ENCODE measurements around the gene LONP1.
"Not testable (repeated sequence)": the region's sequence is repeated elsewhere in the genome, so short reads cannot be mapped to it uniquely, and the experiment has no call there.

- not testable (repeated sequence) for TF ChIP-seq FOXM1 (IDR thresholded peaks at IDR 0.05; ENCODE audit: low read depth); POLR2AphosphoS5 (IDR thresholded peaks at IDR 0.05; ENCODE audit: low read depth, low read length); FOXJ3 (CRISPR knock-in tag; IDR thresholded peaks at IDR 0.05); TAF1 (IDR thresholded peaks at IDR 0.05; ENCODE audit: borderline replicate concordance, low read depth, low read length); REST (IDR thresholded peaks at IDR 0.05; ENCODE audit: low read depth, low read length); RAD21 (IDR thresholded peaks at IDR 0.05; ENCODE audit: low read length); SIN3A (IDR thresholded peaks at IDR 0.05; ENCODE audit: borderline replicate concordance, low read depth, low read length); MXI1 (IDR thresholded peaks at IDR 0.05; ENCODE audit: low read depth, low read length)
- TF ChIP-seq, protein P1, sequence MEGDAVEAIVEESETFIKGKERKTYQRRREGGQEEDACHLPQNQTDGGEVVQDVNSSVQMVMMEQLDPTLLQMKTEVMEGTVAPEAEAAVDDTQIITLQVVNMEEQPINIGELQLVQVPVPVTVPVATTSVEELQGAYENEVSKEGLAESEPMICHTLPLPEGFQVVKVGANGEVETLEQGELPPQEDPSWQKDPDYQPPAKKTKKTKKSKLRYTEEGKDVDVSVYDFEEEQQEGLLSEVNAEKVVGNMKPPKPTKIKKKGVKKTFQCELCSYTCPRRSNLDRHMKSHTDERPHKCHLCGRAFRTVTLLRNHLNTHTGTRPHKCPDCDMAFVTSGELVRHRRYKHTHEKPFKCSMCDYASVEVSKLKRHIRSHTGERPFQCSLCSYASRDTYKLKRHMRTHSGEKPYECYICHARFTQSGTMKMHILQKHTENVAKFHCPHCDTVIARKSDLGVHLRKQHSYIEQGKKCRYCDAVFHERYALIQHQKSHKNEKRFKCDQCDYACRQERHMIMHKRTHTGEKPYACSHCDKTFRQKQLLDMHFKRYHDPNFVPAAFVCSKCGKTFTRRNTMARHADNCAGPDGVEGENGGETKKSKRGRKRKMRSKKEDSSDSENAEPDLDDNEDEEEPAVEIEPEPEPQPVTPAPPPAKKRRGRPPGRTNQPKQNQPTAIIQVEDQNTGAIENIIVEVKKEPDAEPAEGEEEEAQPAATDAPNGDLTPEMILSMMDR (IDR thresholded peaks at IDR 0.05): not testable (repeated sequence)
- TF ChIP-seq, protein P2, sequence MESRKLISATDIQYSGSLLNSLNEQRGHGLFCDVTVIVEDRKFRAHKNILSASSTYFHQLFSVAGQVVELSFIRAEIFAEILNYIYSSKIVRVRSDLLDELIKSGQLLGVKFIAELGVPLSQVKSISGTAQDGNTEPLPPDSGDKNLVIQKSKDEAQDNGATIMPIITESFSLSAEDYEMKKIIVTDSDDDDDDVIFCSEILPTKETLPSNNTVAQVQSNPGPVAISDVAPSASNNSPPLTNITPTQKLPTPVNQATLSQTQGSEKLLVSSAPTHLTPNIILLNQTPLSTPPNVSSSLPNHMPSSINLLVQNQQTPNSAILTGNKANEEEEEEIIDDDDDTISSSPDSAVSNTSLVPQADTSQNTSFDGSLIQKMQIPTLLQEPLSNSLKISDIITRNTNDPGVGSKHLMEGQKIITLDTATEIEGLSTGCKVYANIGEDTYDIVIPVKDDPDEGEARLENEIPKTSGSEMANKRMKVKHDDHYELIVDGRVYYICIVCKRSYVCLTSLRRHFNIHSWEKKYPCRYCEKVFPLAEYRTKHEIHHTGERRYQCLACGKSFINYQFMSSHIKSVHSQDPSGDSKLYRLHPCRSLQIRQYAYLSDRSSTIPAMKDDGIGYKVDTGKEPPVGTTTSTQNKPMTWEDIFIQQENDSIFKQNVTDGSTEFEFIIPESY (IDR thresholded peaks at IDR 0.05; ENCODE audit: borderline replicate concordance, low read depth): not testable (repeated sequence)
These were observed 31.6 kb downstream of the LONP1 start for GRCh38 chr19:5688262-5688881.
